Esophagus (tissue), 2 donors: ENCODE measurements around the gene PRMT1. TPM values are rescaled to one million over a fixed set of nuclear protein-coding genes. Genes with fewer than 3 reads are reported as not detected.

Source experiments
- H3K27ac ChIP-seq, 2 donors: one replicate each; pipeline ENCODE4 v1.5.1; 2013; ENCODE audit warnings: low read depth in 2 of 2, mild to moderate bottlenecking in 2 of 2, inconsistent platforms in 1 of 2, low read length in 1 of 2, moderate library complexity in 1 of 2
- H3K27me3 ChIP-seq, 2 donors: one replicate each; pipeline ENCODE4 v1.6.1; 2013; ENCODE audit warnings: low read length in 2 of 2, control low read depth in 1 of 2, mild to moderate bottlenecking in 1 of 2; ENCODE audit not compliant: insufficient read depth in 2 of 2, control insufficient read depth in 1 of 2
- H3K36me3 ChIP-seq, 2 donors: one replicate each; pipeline ENCODE4 v1.6.1; 2013; ENCODE audit warnings: low read length in 1 of 2; ENCODE audit not compliant: control insufficient read depth in 2 of 2, insufficient read depth in 2 of 2
- H3K4me1 ChIP-seq, 2 donors: one replicate each; pipeline ENCODE4 v1.6.1; 2013; ENCODE audit warnings: low read length in 1 of 2; ENCODE audit not compliant: control insufficient read depth in 2 of 2, insufficient read depth in 2 of 2
- H3K4me3 ChIP-seq, 2 donors: one replicate each; pipeline ENCODE4 v1.5.1; 2013; ENCODE audit warnings: low read length in 2 of 2, mild to moderate bottlenecking in 2 of 2, low read depth in 1 of 2, moderate library complexity in 1 of 2
- H3K9me3 ChIP-seq, 2 donors: one replicate each; pipeline ENCODE4 v1.6.1; 2013; ENCODE audit warnings: mild to moderate bottlenecking in 2 of 2, low read depth in 1 of 2, low read length in 1 of 2, moderate library complexity in 1 of 2; ENCODE audit not compliant: control insufficient read depth in 2 of 2, insufficient read depth in 1 of 2
- WGBS, 2 donors: extraction: QIAGEN DNeasy Blood & Tissue Kit; methylation state at CpG; one replicate each; pipeline ENCODE4 v1.1.7; 2013; 5-methylcytosine and 5-hydroxymethylcytosine counted together
- polyA plus RNA-seq, 2 donors: library from polyadenylated mRNA; stranded (reverse); fragments of 200-250 nt; gene quantifications; one replicate each; pipeline ENCODE4 v1.2.3, GENCODE V29; 2013
- donor health status: healthy with polysubstance abuse.
- donor health status: Bipolar disorder and iron deficiency.

PRMT1 gene
- polyA plus RNA-seq, 2 donors, result 72.5 to 146 TPM

DNA sequence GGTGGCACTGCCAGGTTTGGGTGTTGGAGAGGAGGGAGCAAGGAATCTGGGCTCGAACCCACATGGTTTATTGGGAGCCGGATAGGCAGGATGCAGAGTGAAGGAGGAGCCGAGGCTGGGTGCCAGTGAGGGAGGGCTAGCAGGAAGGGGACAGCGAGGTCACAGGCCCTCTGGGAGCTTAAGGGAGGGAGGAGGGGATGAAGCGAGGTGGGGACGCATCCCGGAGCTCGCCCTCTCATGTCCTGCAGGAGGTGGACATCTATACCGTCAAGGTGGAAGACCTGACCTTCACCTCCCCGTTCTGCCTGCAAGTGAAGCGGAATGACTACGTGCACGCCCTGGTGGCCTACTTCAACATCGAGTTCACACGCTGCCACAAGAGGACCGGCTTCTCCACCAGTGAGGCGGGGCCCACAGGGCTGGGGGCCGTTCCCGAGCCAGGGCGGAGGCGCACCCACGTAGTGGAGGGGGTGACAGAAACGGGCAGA, 8.8 kb downstream of the PRMT1 start:
- Histone ChIP-seq H3K4me3 (no peak overlapping the region), H3K27ac (no peak overlapping the region), H3K27me3 (no peaks in the 10 kb centered on the region), H3K4me1 (peaks cover 0 to 3% of the 10 kb centered on the region in 2 donors), H3K9me3 (no peaks in the 10 kb centered on the region), H3K36me3 (peaks cover 14 to 45% of the 10 kb centered on the region in 2 donors)
- 70 to 75% methylated on average over 23 of the region's 23 CpGs for WGBS, 2 donors

GRCh38 chr19:49686503-49687088, 9.5 kb downstream of the PRMT1 start:
- Histone ChIP-seq H3K4me1 (peaks cover 0 to 5% of the 10 kb centered on the region in 2 donors), H3K27ac (no peak overlapping the region), H3K36me3 (peaks cover 14 to 45% of the 10 kb centered on the region in 2 donors), H3K27me3 (no peaks in the 10 kb centered on the region), H3K4me3 (no peak overlapping the region), H3K9me3 (no peaks in the 10 kb centered on the region)
- WGBS, 2 donors, result 75 to 89% methylated on average over 27 of the region's 27 CpGs

DNA sequence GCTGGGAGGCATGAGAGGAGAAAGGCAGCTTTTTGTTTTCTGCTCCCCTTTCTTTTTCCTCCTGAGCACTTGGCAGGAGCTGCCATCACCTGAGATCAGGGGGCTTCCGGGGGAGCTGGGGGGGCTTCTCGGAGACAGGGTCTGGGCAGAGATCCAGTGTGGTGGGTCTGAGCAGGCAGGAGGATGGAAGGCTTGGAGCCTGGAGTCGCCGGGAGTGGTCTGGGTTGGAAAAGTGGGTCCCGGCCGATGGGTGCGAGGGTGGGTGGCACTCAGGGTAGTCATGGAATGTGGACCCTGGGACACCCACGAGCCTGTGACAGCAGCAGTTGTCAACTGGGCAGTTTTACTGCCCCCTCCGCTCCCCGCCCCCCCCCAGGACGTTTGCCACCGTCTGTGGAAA, 10.1 kb downstream of the PRMT1 start:
- WGBS, 2 donors, result 68 to 70% methylated on average over 12 of the region's 12 CpGs
- no peaks in the 10 kb centered on the region for H3K9me3 ChIP-seq
- no peak overlapping the region for H3K27ac ChIP-seq
- H3K4me1 ChIP-seq, result peaks cover 0 to 5% of the 10 kb centered on the region in 2 donors
- H3K27me3 ChIP-seq, result no peaks in the 10 kb centered on the region
- H3K36me3 ChIP-seq, result peaks cover 10 to 40% of the 10 kb centered on the region in 2 donors
- no peak overlapping the region for H3K4me3 ChIP-seq

GRCh38 chr19:49687566-49688316, 10.7 kb downstream of the PRMT1 start:
- Histone ChIP-seq H3K4me3 (no peak overlapping the region), H3K4me1 (peaks cover 0 to 5% of the 10 kb centered on the region in 2 donors), H3K27ac (no peak overlapping the region), H3K9me3 (no peaks in the 10 kb centered on the region), H3K36me3 (peaks cover 10 to 39% of the 10 kb centered on the region in 2 donors), H3K27me3 (no peaks in the 10 kb centered on the region)
- 67 to 68% methylated on average over 23 to 26 of the region's 26 CpGs for WGBS, 2 donors

- H3K9me3 ChIP-seq, result no peaks in the 10 kb centered on the region
- H3K4me3 ChIP-seq, result no peak overlapping the region
- peaks cover 10 to 39% of the 10 kb centered on the region in 2 donors for H3K36me3 ChIP-seq
- peaks cover 0 to 5% of the 10 kb centered on the region in 2 donors for H3K4me1 ChIP-seq
- H3K27me3 ChIP-seq, result no peaks in the 10 kb centered on the region
- 68 to 72% methylated on average over 12 of the region's 12 CpGs for WGBS, 2 donors
- peak overlapping the region in 1 of 2 donors; percentile 34 for H3K27ac ChIP-seq
These were observed 11.6 kb downstream of the PRMT1 start for GRCh38 chr19:49688531-49689132.

GRCh38 chr19:49689133-49690078, 12.3 kb downstream of the PRMT1 start, which contains the start of gene ADM5:
TSS of gene ADM5 (plus strand) at chr19:49689594. CDS start at chr19:49689838, 244 bp downstream.
- Histone ChIP-seq H3K4me1 (peaks cover 0 to 5% of the 10 kb centered on the region in 2 donors), H3K9me3 (no peaks in the 10 kb centered on the region), H3K27ac (peak within 1 kb of the TSS; percentile 34 to 66), H3K27me3 (no peaks in the 10 kb centered on the region), H3K36me3 (peaks cover 10 to 31% of the 10 kb centered on the region in 2 donors), H3K4me3 (peak within 1 kb of the TSS; percentile 43 to 58)
- 23 to 31% methylated on average over 48 to 54 of the region's 54 CpGs for WGBS, 2 donors

- no peaks in the 10 kb centered on the region for H3K27me3 ChIP-seq
- H3K27ac ChIP-seq, result peak overlapping the region; percentile 20 to 66
- 6 to 11% methylated on average over 39 of the region's 39 CpGs for WGBS, 2 donors
- peaks cover 0 to 5% of the 10 kb centered on the region in 2 donors for H3K4me1 ChIP-seq
- peak overlapping the region; percentile 43 to 58 for H3K4me3 ChIP-seq
- H3K36me3 ChIP-seq, result peaks cover 5 to 23% of the 10 kb centered on the region in 2 donors
- H3K9me3 ChIP-seq, result no peaks in the 10 kb centered on the region
These were observed 13.1 kb downstream of the PRMT1 start for GRCh38 chr19:49690079-49690655.

DNA sequence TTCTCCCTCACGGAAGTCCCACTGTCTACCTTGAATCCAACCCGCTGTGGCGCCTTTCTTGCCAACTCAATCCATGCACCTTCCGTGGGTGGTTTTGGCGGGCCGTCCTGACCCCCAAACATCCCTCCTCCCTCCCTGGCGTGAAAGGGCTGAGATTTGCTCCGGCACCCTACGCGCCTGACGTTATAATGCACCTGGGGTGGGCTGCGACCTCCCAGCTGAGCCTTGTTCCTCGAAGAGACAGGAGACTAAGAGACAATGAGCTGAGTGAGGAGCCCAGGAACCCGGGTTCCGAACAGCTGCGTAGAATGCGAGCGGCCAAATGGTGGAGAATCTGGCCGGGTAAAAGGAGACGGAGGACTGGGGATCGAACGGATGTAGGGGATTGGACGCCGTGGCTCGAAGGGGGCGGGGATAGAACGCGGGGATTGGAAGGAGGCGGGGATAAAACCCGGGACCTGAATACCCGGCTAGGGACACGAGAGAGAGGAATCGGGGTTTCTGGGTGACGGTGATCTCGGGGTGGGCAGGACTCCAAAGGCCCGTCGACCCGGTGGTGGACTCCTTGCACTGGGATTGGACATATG, 13.7 kb downstream of the PRMT1 start, which contains the start of gene CPT1C:
Gene CPT1C, plus strand, starts transcription at position 461 of the 587 bp plus-strand sequence. CDS start 1,137 bp downstream, outside the sequence.
- Histone ChIP-seq H3K9me3 (no peaks in the 10 kb centered on the region), H3K4me3 (peak within 1 kb of the TSS; percentile 43 to 58), H3K27me3 (no peaks in the 10 kb centered on the region), H3K4me1 (peaks cover 0 to 5% of the 10 kb centered on the region in 2 donors), H3K36me3 (peaks cover 3 to 20% of the 10 kb centered on the region in 2 donors), H3K27ac (peak within 1 kb of the TSS; percentile 66 to 77)
- 2 to 3% methylated on average over 38 of the region's 38 CpGs for WGBS, 2 donors
